Duodenal mucosa (tissue), 2 donors: Measurements from ENCODE around the gene ACYP1.

Experiments
- H3K27ac ChIP-seq: one replicate; pipeline ENCODE4 v1.7.0; 2013; ENCODE audit warnings: low read depth, low read length
- H3K27me3 ChIP-seq, 2 donors: one replicate each; pipeline ENCODE4 v1.7.0; 2013; ENCODE audit warnings: low read length in 2 of 2, control low read depth in 1 of 2; ENCODE audit not compliant: insufficient read depth in 2 of 2, control insufficient read depth in 1 of 2
- H3K36me3 ChIP-seq, 2 donors: one replicate each; pipeline ENCODE4 v1.7.0; 2013; ENCODE audit warnings: low read length in 2 of 2, control low read depth in 1 of 2; ENCODE audit not compliant: insufficient read depth in 2 of 2, control insufficient read depth in 1 of 2
- H3K4me1 ChIP-seq, 2 donors: one replicate each; pipeline ENCODE4 v1.7.0; 2013; ENCODE audit warnings: low read length in 2 of 2, control low read depth in 1 of 2; ENCODE audit not compliant: insufficient read depth in 2 of 2, control insufficient read depth in 1 of 2
- H3K4me3 ChIP-seq, 2 donors: one replicate each; pipeline ENCODE4 v1.7.0; 2013; ENCODE audit warnings: low read length in 2 of 2, low read depth in 1 of 2
- H3K9ac ChIP-seq, 2 donors: one replicate each; pipeline ENCODE4 v1.7.0; 2013; ENCODE audit warnings: low read length in 2 of 2, low read depth in 1 of 2
- H3K9me3 ChIP-seq, 2 donors: one replicate each; pipeline ENCODE4 v1.7.0; 2013; ENCODE audit warnings: low read length in 2 of 2, control low read depth in 1 of 2; ENCODE audit not compliant: control insufficient read depth in 1 of 2

ACYP1 gene

GRCh38 chr14:75063491-75064204 is at the start of gene ACYP1:
ACYP1 (minus strand) TSS chr14:75064024; CDS start chr14:75063553, 471 bp downstream.
- no peaks in the 10 kb centered on the region for H3K36me3 ChIP-seq
- peak within 1 kb of the TSS; percentile 74 to 94 for H3K9ac ChIP-seq
- no peaks in the 10 kb centered on the region for H3K27me3 ChIP-seq
- H3K4me1 ChIP-seq = peaks cover 11 to 13% of the 10 kb centered on the region in 2 donors
- H3K27ac ChIP-seq = no peak within 1 kb of the TSS
- peak within 1 kb of the TSS; percentile 85 to 98 for H3K4me3 ChIP-seq
- no peaks in the 10 kb centered on the region for H3K9me3 ChIP-seq

- peaks cover 54 to 86% of the 10 kb centered on the region in 2 donors for H3K36me3 ChIP-seq
- no peaks in the 10 kb centered on the region for H3K4me1 ChIP-seq
- no peak overlapping the region for H3K4me3 ChIP-seq
- no peaks in the 10 kb centered on the region for H3K27me3 ChIP-seq
- no peaks in the 10 kb centered on the region for H3K9me3 ChIP-seq
- no peak overlapping the region for H3K9ac ChIP-seq
- no peak overlapping the region for H3K27ac ChIP-seq
Observed at GRCh38 chr14:75109877-75110276, 46.1 kb upstream of the ACYP1 start.

- Histone ChIP-seq H3K27ac (no peak overlapping the region), H3K4me3 (no peak overlapping the region), H3K4me1 (no peaks in the 10 kb centered on the region), H3K27me3 (no peaks in the 10 kb centered on the region), H3K9me3 (no peaks in the 10 kb centered on the region), H3K36me3 (peaks cover 34 to 75% of the 10 kb centered on the region in 2 donors), H3K9ac (no peak overlapping the region)
Observed at GRCh38 chr14:75107186-75107585, 43.4 kb upstream of the ACYP1 start.

- H3K9ac ChIP-seq = no peak overlapping the region
- peaks cover 7 to 18% of the 10 kb centered on the region in 2 donors for H3K4me1 ChIP-seq
- no peaks in the 10 kb centered on the region for H3K9me3 ChIP-seq
- H3K27me3 ChIP-seq = no peaks in the 10 kb centered on the region
- no peak overlapping the region for H3K4me3 ChIP-seq
- no peak overlapping the region for H3K27ac ChIP-seq
- H3K36me3 ChIP-seq = peaks cover 31 to 65% of the 10 kb centered on the region in 2 donors
Observed at GRCh38 chr14:75101491-75101890, 37.7 kb upstream of the ACYP1 start.

- peaks cover 7 to 18% of the 10 kb centered on the region in 2 donors for H3K4me1 ChIP-seq
- H3K9me3 ChIP-seq = no peaks in the 10 kb centered on the region
- H3K36me3 ChIP-seq = peaks cover 29 to 68% of the 10 kb centered on the region in 2 donors
- no peak overlapping the region for H3K9ac ChIP-seq
- peak overlapping the region in 1 of 2 donors; percentile 2 for H3K4me3 ChIP-seq
- H3K27me3 ChIP-seq = no peaks in the 10 kb centered on the region
- H3K27ac ChIP-seq = no peak overlapping the region
Observed at GRCh38 chr14:75098682-75099081, 34.9 kb upstream of the ACYP1 start.

GRCh38 chr14:75098212-75098611 is 34.4 kb upstream of the ACYP1 start:
- peak overlapping the region in 1 of 2 donors; percentile 2 for H3K4me3 ChIP-seq
- no peaks in the 10 kb centered on the region for H3K9me3 ChIP-seq
- H3K9ac ChIP-seq = no peak overlapping the region
- H3K36me3 ChIP-seq = peaks cover 29 to 67% of the 10 kb centered on the region in 2 donors
- no peak overlapping the region for H3K27ac ChIP-seq
- H3K4me1 ChIP-seq = peaks cover 7 to 18% of the 10 kb centered on the region in 2 donors
- H3K27me3 ChIP-seq = no peaks in the 10 kb centered on the region

- H3K9ac ChIP-seq = no peak overlapping the region
- no peak overlapping the region for H3K27ac ChIP-seq
- H3K4me3 ChIP-seq = no peak overlapping the region
- peaks cover 29 to 73% of the 10 kb centered on the region in 2 donors for H3K36me3 ChIP-seq
- no peaks in the 10 kb centered on the region for H3K9me3 ChIP-seq
- peaks cover 7 to 18% of the 10 kb centered on the region in 2 donors for H3K4me1 ChIP-seq
- H3K27me3 ChIP-seq = no peaks in the 10 kb centered on the region
Observed at GRCh38 chr14:75096959-75097358, 33.1 kb upstream of the ACYP1 start.

GRCh38 chr14:75095690-75096089 is 31.9 kb upstream of the ACYP1 start:
- Histone ChIP-seq H3K27ac (no peak overlapping the region), H3K36me3 (peaks cover 25 to 67% of the 10 kb centered on the region in 2 donors)

GRCh38 chr14:75094896-75095295 is 31.1 kb upstream of the ACYP1 start:
- Histone ChIP-seq H3K9me3 (no peaks in the 10 kb centered on the region), H3K4me1 (peaks cover 7 to 18% of the 10 kb centered on the region in 2 donors), H3K36me3 (peaks cover 25 to 71% of the 10 kb centered on the region in 2 donors), H3K9ac (no peak overlapping the region), H3K27me3 (no peaks in the 10 kb centered on the region), H3K4me3 (no peak overlapping the region), H3K27ac (no peak overlapping the region)

More at GRCh38 chr14:75095690-75096089, 31.9 kb upstream of the ACYP1 start:
- Histone ChIP-seq H3K4me3 (no peak overlapping the region), H3K9me3 (no peaks in the 10 kb centered on the region), H3K27me3 (no peaks in the 10 kb centered on the region), H3K4me1 (peaks cover 7 to 18% of the 10 kb centered on the region in 2 donors), H3K9ac (no peak overlapping the region)

- Histone ChIP-seq H3K9me3 (no peaks in the 10 kb centered on the region), H3K27ac (no peak overlapping the region), H3K4me3 (no peak overlapping the region), H3K27me3 (no peaks in the 10 kb centered on the region), H3K36me3 (peaks cover 25 to 67% of the 10 kb centered on the region in 2 donors), H3K4me1 (peaks cover 0 to 4% of the 10 kb centered on the region in 2 donors), H3K9ac (no peak overlapping the region)
Observed at GRCh38 chr14:75092698-75093097, 28.9 kb upstream of the ACYP1 start.
